ENCODE results near the gene PDIA5.

PDIA5 gene

GRCh38 chr3:123140550-123140949 lies 73.7 kb downstream of the PDIA5 start:
- Histone ChIP-seq H3K9me3 (replicated peaks; ENCODE audit: insufficient read depth, low read length) (no peaks in the 10 kb centered on the region), H3K27me3 (replicated peaks; ENCODE audit: insufficient read depth, low read length) (no peaks in the 10 kb centered on the region), H3K9me2 (replicated peaks; ENCODE audit: insufficient read depth, low read length) (no peaks in the 10 kb centered on the region), H3K9ac (ENCODE audit: low read length) (no peak overlapping the region), H2AFZ (ENCODE audit: low read length) (no peak overlapping the region), H3K79me2 (ENCODE audit: low read length) (no peaks in the 10 kb centered on the region), H3F3A (ENCODE audit: insufficient read depth, low read length) (no peaks in the 10 kb centered on the region), H3K4me3 (ENCODE audit: low read length) (no peak overlapping the region), H3K27ac (ENCODE audit: low read length) (no peak overlapping the region), H3K4me2 (ENCODE audit: low read depth, low read length) (no peak overlapping the region), H3K4me1 (ENCODE audit: low read length) (no peaks in the 10 kb centered on the region), H4K20me1 (ENCODE audit: insufficient read depth, low read length) (no peaks in the 10 kb centered on the region), H3K36me3 (replicated peaks; ENCODE audit: insufficient read depth, low read length) (no peaks in the 10 kb centered on the region)
- no peak for DNase-seq
- no peak for TF ChIP-seq CTCF (IDR thresholded peaks at IDR 0.05; ENCODE audit: low read length)
- TF ChIP-seq EZH2 (optimal IDR thresholded peaks at IDR 0.05; ENCODE audit: low read depth, low read length): no peak
- no peak for TF ChIP-seq EZH2phosphoT487 (IDR thresholded peaks at IDR 0.05; ENCODE audit: low read length)

DNA sequence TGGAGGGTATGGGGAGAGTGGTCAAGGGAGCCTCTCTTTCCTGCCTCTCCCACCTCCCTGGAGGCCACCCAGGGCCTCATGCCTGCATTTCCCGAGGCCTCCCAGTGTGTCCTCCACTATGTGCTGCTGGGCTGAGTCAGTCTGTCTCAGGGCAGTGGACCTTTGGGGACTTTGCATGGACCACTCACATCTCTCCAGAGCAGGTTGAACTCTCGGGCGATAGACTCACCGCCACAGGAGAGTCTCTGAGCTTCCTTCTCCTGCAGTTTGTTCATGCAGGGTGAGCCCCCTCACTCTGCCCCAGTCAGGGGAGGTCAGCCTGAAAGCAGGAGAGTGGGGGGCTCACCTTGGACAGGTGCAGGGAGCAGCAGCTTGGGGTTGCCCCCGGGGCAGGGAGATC lies 74.5 kb downstream of the PDIA5 start:
- Histone ChIP-seq H3K27ac (ENCODE audit: low read length) (no peak overlapping the region), H3K4me2 (ENCODE audit: low read depth, low read length) (no peak overlapping the region)

GRCh38 chr3:123143669-123144411 lies 77.0 kb downstream of the PDIA5 start:
- H3K9me3 ChIP-seq (replicated peaks; ENCODE audit: insufficient read depth, low read length): no peaks in the 10 kb centered on the region
- no peaks in the 10 kb centered on the region for H4K20me1 ChIP-seq (ENCODE audit: insufficient read depth, low read length)
- no peaks in the 10 kb centered on the region for H3K79me2 ChIP-seq (ENCODE audit: low read length)
- no peak overlapping the region for H3K27ac ChIP-seq (ENCODE audit: low read length)
- no peak overlapping the region for H3K9ac ChIP-seq (ENCODE audit: low read length)
- H3K9me2 ChIP-seq (replicated peaks; ENCODE audit: insufficient read depth, low read length): no peaks in the 10 kb centered on the region
- H2AFZ ChIP-seq (ENCODE audit: low read length): no peak overlapping the region
- H3K27me3 ChIP-seq (replicated peaks; ENCODE audit: insufficient read depth, low read length): no peaks in the 10 kb centered on the region
- no peak overlapping the region for H3K4me2 ChIP-seq (ENCODE audit: low read depth, low read length)
- H3K4me3 ChIP-seq (ENCODE audit: low read length): no peak overlapping the region
- peaks cover 3% of the 10 kb centered on the region for H3K36me3 ChIP-seq (replicated peaks; ENCODE audit: insufficient read depth, low read length)
- no peak for TF ChIP-seq EZH2phosphoT487 (IDR thresholded peaks at IDR 0.05; ENCODE audit: low read length)
- TF ChIP-seq EZH2 (optimal IDR thresholded peaks at IDR 0.05; ENCODE audit: low read depth, low read length): no peak
- TF ChIP-seq CTCF (IDR thresholded peaks at IDR 0.05; ENCODE audit: low read length): no peak
- no peak for DNase-seq
- no peaks in the 10 kb centered on the region for H3F3A ChIP-seq (ENCODE audit: insufficient read depth, low read length)
- no peaks in the 10 kb centered on the region for H3K4me1 ChIP-seq (ENCODE audit: low read length)

More for the DNA sequence above, 74.5 kb downstream of the PDIA5 start:
- no peak for DNase-seq
- H3K9me2 ChIP-seq (replicated peaks; ENCODE audit: insufficient read depth, low read length): no peaks in the 10 kb centered on the region
- no peaks in the 10 kb centered on the region for H4K20me1 ChIP-seq (ENCODE audit: insufficient read depth, low read length)
- no peak overlapping the region for H3K9ac ChIP-seq (ENCODE audit: low read length)
- no peak for TF ChIP-seq CTCF (IDR thresholded peaks at IDR 0.05; ENCODE audit: low read length)
- no peak for TF ChIP-seq EZH2phosphoT487 (IDR thresholded peaks at IDR 0.05; ENCODE audit: low read length)
- no peak for TF ChIP-seq EZH2 (optimal IDR thresholded peaks at IDR 0.05; ENCODE audit: low read depth, low read length)
- H3K4me1 ChIP-seq (ENCODE audit: low read length): no peaks in the 10 kb centered on the region
- H3F3A ChIP-seq (ENCODE audit: insufficient read depth, low read length): no peaks in the 10 kb centered on the region
- H3K27me3 ChIP-seq (replicated peaks; ENCODE audit: insufficient read depth, low read length): no peaks in the 10 kb centered on the region
- H3K4me3 ChIP-seq (ENCODE audit: low read length): no peak overlapping the region
- no peaks in the 10 kb centered on the region for H3K9me3 ChIP-seq (replicated peaks; ENCODE audit: insufficient read depth, low read length)
- H3K36me3 ChIP-seq (replicated peaks; ENCODE audit: insufficient read depth, low read length): peaks cover 1% of the 10 kb centered on the region
- H3K79me2 ChIP-seq (ENCODE audit: low read length): no peaks in the 10 kb centered on the region
- H2AFZ ChIP-seq (ENCODE audit: low read length): no peak overlapping the region

All from MM.1S (cell line).